Suprapubic skin (tissue), 4 donors: Measurements from ENCODE around the gene POLR1A.

Experiments
- CTCF ChIP-seq, 2 donors: fragments of 200-600 bp in 1 of 2; fragments of 450-650 bp in 1 of 2; sonication (generic) in 1 of 2; IDR thresholded peaks; one replicate each; pipeline ENCODE4 v1.5.1; 2016 to 2019; ENCODE audit warnings: antibody characterized with exemption in 2 of 2, mild to moderate bottlenecking in 1 of 2, moderate library complexity in 1 of 2
- EP300 ChIP-seq: sonication (generic); formaldehyde crosslinking; IDR thresholded peaks from one replicate; pipeline ENCODE4 v1.6.1; 2017; ENCODE audit warnings: antibody characterized with exemption
- POLR2A ChIP-seq, 2 donors: fragments of 450-650 bp; IDR thresholded peaks; one replicate each; pipeline ENCODE4 v1.6.1; 2017; ENCODE audit warnings: antibody characterized with exemption in 2 of 2, mild to moderate bottlenecking in 2 of 2, moderate library complexity in 2 of 2
- POLR2AphosphoS5 ChIP-seq, 3 donors: sonication (generic); formaldehyde crosslinking; IDR thresholded peaks; one replicate each; pipeline ENCODE4 v1.6.1; 2017; ENCODE audit warnings: antibody characterized with exemption in 3 of 3

GRCh38 chr2:86010083-86010482, 95.6 kb downstream of the POLR1A start:
- TF ChIP-seq POLR2A (IDR thresholded peaks at IDR 0.05) = no peak
- no peak for TF ChIP-seq CTCF (IDR thresholded peaks at IDR 0.05)
- TF ChIP-seq POLR2AphosphoS5 (IDR thresholded peaks at IDR 0.05) = no peak
- TF ChIP-seq EP300 = no peak
